GM21576 (cell line): ENCODE data around the gene SSRP1.
"Not testable (repeated sequence)": the region's sequence is repeated elsewhere in the genome, so short reads cannot be mapped to it uniquely, and the experiment has no call there.

Experiments
- ATAC-seq: cut with Tn5 transposase; IDR thresholded peaks from one replicate; pipeline ENCODE4 v1.9.1; 2021; ENCODE audit warnings: mild to moderate bottlenecking, moderate library complexity; ENCODE audit not compliant: unreplicated experiment

SSRP1 gene

DNA sequence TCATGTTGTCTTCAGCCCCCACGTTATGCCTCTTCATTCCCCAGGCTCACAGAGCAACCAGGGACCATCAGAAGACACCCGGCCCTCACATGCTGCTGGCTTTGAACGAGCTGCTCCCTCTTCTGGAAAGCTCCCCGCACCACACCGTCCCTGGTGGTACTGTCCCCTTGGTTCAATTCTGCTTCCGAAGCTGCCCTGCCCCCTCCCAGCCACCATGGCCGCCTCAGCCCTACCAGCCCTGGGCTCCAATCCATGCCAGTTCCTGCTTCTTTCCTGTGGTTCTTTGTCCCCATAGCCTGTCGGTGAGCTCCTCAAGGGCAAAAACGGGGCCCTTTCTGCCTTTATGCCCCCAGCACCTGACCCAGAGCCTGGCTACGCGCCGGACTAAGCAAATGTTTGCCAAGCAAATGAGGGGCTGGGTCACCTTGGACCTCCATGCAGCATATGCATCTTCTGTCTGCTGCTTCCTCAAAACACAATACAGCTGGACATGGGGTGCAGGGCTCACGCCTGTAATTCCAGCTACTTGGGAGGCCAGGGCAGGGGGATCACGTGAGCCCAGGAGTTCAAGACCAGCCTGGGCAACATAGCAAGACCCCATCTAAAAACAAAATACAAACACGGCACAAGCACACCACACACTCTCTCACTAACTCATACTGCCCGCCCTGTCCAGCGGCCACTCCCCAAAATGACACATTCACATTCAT lies 32.3 kb downstream of the SSRP1 start:
- no peak for ATAC-seq

DNA sequence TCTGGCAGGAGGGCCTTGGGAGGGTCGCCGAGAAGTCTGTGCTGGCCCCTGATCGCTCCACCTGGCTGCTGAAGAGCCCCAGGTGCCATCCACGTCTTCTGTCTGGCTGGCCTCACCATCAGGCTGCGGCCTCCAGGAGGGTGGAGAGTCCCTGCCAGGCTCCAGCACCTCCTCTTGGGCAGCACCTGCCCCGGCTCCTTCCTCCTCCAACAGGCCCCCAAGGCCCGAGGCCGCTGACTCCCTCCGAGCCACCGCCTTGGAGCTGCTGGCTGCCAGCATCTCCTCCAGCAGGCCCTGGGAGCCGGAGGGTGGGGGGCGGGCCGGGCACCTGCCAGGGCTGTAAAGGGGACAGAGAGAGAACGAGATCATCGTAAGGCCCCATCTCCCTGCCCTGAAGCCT lies 33.2 kb downstream of the SSRP1 start:
- ATAC-seq = no peak

DNA sequence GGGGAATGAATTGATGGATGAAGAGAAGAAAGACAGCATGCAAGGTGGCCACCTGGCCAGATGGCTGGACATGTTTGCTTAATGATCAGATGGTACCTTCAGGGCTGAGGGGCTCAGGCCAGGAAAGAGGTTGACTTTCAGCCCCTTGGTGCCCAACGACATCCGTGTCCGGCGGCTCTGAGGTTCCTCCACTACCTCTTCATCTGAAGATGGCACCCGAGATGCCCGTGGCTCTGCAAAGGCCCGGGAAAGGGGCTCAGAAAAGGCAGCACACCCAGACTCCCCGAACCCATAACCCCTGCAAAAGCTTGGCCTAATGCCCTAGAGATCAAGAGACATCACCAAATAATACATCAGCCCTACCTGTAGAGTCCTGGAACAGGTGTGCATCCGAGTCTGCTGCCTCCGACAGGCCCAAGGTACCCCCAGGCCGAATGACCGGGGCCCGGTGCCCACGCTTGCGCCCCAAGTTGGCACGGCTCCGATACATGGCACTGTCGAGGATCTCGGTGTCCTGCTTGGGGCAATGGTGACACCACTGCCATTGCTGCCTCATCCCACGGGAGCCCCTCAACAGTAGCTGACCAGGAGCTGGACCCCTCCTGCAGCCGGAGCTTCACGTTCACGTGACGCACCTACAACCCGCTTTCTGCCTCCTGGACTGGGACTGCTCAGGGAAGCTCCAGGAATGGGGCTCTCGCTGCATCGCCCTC lies 33.8 kb downstream of the SSRP1 start:
- no peak for ATAC-seq

- no peak for ATAC-seq
Measured at GRCh38 chr11:57300785-57301184, 34.9 kb downstream of the SSRP1 start.

DNA sequence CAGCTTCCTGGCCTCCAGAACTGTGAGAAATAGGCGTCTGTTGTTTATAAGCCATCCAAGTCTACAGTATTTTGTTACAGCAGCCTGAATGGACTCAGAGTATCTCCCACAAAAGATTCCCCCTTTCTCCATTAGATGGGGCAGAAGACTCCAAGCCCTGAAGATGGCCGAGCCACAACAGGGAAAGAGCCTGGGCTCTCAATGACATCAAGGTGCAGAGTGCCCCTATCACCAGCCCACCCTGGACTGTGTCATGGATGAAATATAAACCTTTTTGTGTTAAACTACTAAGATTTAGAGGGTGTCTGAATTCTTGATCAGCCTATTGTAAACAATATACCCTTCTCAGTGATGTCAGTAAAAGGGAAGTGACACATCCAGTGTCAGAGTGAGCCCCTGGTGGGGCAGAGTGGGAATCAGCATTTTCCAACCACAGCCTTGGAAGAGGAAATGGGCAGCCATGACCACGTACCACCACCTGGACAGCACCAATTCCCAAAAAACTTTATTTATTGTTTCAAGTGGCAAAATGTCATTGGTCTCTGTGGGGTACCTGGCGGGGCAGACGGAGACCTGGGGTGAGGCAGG lies 36.4 kb downstream of the SSRP1 start:
- ATAC-seq = no peak

DNA sequence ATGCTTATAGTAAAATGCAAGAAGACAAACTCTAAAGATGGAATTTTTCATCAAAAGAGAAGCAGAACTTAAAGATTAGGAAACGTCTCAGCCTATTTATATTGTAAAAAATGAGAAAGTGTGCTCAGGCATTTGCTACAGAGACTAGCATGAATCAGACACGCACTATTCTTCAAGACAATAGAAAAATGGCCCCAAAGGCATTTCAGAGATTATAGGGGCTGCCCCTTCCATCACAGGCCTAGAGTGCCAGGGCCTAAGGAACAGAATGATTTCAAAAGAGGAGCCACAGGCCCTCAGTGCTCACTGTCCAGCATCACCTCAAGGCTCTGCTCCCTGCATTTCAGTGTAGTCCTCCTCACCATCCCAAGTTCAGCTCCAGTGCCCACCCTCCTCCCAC lies 38.5 kb downstream of the SSRP1 start:
- ATAC-seq = no peak

- not testable (repeated sequence) for ATAC-seq
Measured at GRCh38 chr11:57296205-57296604, 39.5 kb downstream of the SSRP1 start.

- no peak for ATAC-seq
Measured at GRCh38 chr11:57294225-57295131, 41.2 kb downstream of the SSRP1 start.

- ATAC-seq = no peak
Measured at GRCh38 chr11:57290288-57290687, 45.4 kb downstream of the SSRP1 start.

- no peak for ATAC-seq
Measured at GRCh38 chr11:57288771-57289579, 46.7 kb downstream of the SSRP1 start.

DNA sequence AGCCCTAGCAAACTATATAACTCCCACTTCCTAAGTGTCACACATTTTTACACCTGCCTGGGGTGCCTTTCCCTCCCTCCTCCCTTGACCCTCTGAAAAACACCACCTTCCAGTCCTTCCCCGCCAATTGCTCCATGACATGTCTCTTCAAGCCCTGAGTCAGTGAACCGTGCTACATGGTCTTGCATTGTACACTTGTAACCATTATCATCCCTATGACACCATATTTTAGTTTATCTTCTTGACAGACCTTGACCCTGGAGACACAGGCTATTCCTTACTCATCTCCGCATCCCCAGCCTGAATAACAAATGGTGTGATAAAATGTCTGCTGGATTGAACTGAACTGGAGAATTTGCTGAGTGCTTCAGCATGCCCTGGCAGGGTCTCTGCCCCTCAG lies 47.8 kb downstream of the SSRP1 start:
- no peak for ATAC-seq

DNA sequence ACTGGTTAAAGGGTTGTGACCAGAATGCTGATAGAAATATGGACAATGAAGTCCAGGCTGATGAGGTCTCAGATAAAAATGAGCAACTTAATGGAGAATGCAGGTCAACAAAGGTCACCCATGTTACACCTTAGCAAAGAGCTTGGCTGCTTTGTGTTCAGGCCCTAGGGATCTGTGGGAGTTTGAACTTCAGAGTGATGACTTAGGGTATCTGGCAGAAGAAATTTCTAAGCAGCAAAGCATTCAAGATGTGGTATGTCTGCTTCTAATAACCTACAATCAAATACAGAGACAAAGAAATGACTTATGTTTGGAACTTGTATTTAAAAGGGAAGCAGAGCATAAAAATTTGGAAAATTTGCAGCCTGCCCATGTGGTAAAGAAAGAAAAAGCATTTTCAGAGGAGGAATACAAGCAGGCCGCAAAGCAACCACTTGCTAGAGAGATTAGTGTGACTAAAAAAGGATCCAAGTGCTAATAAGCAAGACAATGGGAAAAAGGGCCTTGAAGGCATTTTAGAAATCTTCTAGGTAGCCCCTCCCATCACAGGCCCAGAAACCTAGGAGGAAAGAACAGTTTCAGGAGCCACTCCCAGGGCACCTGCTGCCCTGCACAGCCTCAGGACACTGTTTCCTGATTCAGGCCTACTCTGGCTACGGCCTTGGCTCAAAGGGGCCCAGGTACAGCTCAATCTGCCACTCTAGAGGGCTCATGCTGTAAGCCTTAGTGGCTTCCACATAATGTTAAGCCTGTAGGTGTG lies 52.3 kb downstream of the SSRP1 start:
- no peak for ATAC-seq

DNA sequence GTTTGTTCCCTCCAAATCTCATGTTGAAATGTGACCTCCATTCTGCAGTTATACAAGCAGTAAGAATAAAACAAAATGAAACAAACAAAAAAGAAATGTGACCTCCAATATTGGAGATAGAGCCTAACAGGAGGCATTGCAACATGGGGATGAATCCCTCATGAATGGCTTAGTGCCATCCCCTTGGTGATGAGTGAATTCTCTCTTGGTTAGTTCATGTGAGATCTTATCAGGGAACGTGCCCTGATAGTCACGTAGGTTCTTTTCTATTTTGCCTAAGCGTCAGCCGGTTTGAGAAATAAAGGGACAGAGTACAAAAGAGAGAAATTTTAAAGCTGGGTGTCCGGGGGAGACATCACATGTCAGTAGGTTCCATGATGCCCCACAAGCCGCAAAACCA lies 54.1 kb downstream of the SSRP1 start:
- not testable (repeated sequence) for ATAC-seq

DNA sequence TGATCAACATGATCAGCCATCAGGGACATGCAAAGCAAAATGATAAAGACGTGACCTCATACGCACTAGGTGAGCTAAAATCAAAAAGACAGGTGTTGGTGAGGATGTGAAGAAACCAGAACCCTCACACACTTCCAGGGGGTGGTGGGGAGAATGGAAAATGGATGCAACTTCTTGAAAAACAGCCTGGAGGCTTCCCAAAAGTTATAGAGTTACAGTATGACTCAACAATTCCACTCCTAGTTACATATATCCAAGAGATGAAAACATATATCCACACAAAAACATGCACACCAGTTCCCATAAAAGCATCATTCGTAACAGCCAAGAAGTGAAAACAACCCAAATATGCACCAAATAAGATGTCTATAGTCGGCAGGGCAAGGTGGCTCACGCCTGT lies 56.6 kb downstream of the SSRP1 start:
- no peak for ATAC-seq

DNA sequence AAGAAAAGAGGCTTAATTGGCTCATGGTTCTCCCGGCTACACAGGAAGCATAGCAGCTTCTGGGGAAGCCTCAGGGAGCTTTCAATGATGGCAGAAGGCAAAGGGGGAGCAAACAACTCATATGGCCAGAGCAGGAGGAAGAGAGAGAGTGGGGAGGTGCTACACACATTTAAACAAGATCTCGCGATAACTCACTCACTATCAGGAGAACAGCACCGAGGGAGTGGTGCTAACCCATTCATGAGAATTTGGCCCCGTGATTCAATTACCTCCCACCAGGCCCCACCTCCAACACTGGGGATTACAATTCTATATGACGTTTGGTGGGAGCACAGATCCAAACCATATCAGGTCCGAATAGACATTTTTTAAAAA lies 57.0 kb downstream of the SSRP1 start:
- ATAC-seq = no peak

GRCh38 chr11:57277845-57278720 lies 57.6 kb downstream of the SSRP1 start:
- peak; percentile 78 for ATAC-seq

GRCh38 chr11:57276971-57277675 lies 58.6 kb downstream of the SSRP1 start:
- no peak for ATAC-seq
